Caco-2 (cell line): Measurements from ENCODE around the gene COL19A1. TPM values are rescaled to one million over a fixed set of nuclear protein-coding genes. Genes with fewer than 3 reads are reported as not detected.

ENCODE experiments used
- BruUV-seq: library from RNA; stranded (reverse); fragments of 400-500 nt; replicated peaks from 2 replicates; lab custom pipeline; 2021; lab: Mats Ljungman, UMichigan
- CTCF ChIA-PET: fragments of 300-600 bp; sonication (Branson Sonifier 250); formaldehyde crosslinking; loops from one replicate; lab custom pipeline; 2022; ENCODE audit warnings: antibody characterized with exemption; lab: Charles Lee
- POLR2A ChIA-PET: fragments of 300-600 bp; sonication (Branson Sonifier 250); formaldehyde crosslinking; loops from one replicate; lab custom pipeline; 2022; ENCODE audit warnings: antibody characterized with exemption; lab: Charles Lee
- DNase-seq, 2 experiments: peaks; one replicate each; pipeline versions ENCODE4 v3.0.0 to v3.0.0-alpha.2; 2020 to 2022
- H3K27me3 ChIP-seq: replicated peaks from 2 replicates; pipeline ENCODE4 v1.6.0; 2011; ENCODE audit warnings: low read length; ENCODE audit not compliant: control insufficient read depth, insufficient read depth
- H3K36me3 ChIP-seq: 2 replicates; pipeline ENCODE4 v1.5.1; 2011; ENCODE audit warnings: low read length; ENCODE audit not compliant: control insufficient read depth, insufficient read depth
- H3K4me1 ChIP-seq: fragments of 250-450 bp; sonication (Bioruptor Pico); 2 replicates; pipeline ENCODE4 v1.5.1; 2020; ENCODE audit warnings: mild to moderate bottlenecking
- H3K4me3 ChIP-seq: 2 replicates; pipeline ENCODE4 v1.5.1; 2011; ENCODE audit warnings: low read depth, mild to moderate bottlenecking, control low read depth, low read length
- H3K9me3 ChIP-seq: fragments of 250-450 bp; sonication (Bioruptor Pico); 2 replicates; pipeline ENCODE4 v1.5.1; 2020; ENCODE audit warnings: mild to moderate bottlenecking, moderate library complexity
- H3K27ac Mint-ChIP-seq: one replicate; pipeline ENCODE4 v1.8.0; 2022; ENCODE audit warnings: mixed read lengths; ENCODE audit not compliant: unreplicated experiment
- H3K27me3 Mint-ChIP-seq: one replicate; pipeline ENCODE4 v1.8.0; 2022; ENCODE audit warnings: mixed read lengths; ENCODE audit not compliant: insufficient read depth, unreplicated experiment
- H3K36me3 Mint-ChIP-seq: one replicate; pipeline ENCODE4 v1.8.0; 2022; ENCODE audit warnings: mild to moderate bottlenecking, mixed read lengths; ENCODE audit not compliant: insufficient read depth, unreplicated experiment
- H3K4me1 Mint-ChIP-seq: one replicate; pipeline ENCODE4 v1.8.0; 2022; ENCODE audit warnings: low read depth, mixed read lengths; ENCODE audit not compliant: unreplicated experiment
- H3K4me3 Mint-ChIP-seq: one replicate; pipeline ENCODE4 v1.8.0; 2022; ENCODE audit warnings: mild to moderate bottlenecking, moderate library complexity, mixed read lengths; ENCODE audit not compliant: unreplicated experiment
- H3K9me3 Mint-ChIP-seq: one replicate; pipeline ENCODE4 v1.8.0; 2022; ENCODE audit warnings: mixed read lengths; ENCODE audit not compliant: unreplicated experiment
- CTCF ChIP-seq, 2 experiments: fragments of 200-600 bp in 1 of 2; IDR thresholded peaks; 1 replicate in 1 of 2; 2 replicates in 1 of 2; pipeline versions ENCODE4 v1.5.1 to v1.8.0; 2011 to 2022; ENCODE audit warnings: antibody characterized with exemption in 1 of 2, control low read depth in 1 of 2, inconsistent platforms in 1 of 2, low read depth in 1 of 2, low read length in 1 of 2, mild to moderate bottlenecking in 1 of 2, moderate library complexity in 1 of 2; ENCODE audit not compliant: insufficient read depth in 1 of 2, severe bottlenecking in 1 of 2, unreplicated experiment in 1 of 2
- intact Hi-C: fragments of 100-400 bp; cut with micrococcal nuclease; formaldehyde crosslinking; loops from one replicate; pipeline ENCODE4 v1.10.0; 2022; ENCODE audit not compliant: unreplicated experiment
- total RNA-seq: library from RNA; stranded (reverse); gene quantifications from 2 replicates; pipeline ENCODE4 v1.2.3, GENCODE V29; 2022

Gene COL19A1
- total RNA-seq, 1 experiment from 2014 or later, result not detected

DNA sequence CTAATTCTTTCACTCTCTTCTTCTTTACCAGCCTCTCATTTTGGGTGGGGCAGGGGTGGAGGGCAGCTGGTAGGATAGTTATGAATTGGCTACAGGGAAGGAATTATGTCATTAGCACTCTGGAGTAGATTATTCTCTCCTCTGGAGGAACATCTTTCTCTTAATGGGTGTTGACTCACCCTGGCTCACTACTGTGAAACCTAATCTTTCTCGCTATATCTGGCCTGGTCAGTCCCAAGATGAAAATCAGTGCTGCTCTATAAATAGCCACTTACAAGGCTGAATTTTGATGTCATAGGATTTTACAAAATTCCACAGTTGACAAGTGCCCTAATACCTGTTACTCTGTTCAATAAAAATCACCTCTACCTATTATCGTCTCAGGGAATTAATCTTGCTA is 285.3 kb downstream of the COL19A1 start:
- H3K4me1 Mint-ChIP-seq, result no peaks in the 10 kb centered on the region
- H3K36me3 Mint-ChIP-seq, result no peaks in the 10 kb centered on the region
- Histone ChIP-seq H3K4me1 (no peaks in the 10 kb centered on the region), H3K9me3 (no peaks in the 10 kb centered on the region), H3K4me3 (no peak overlapping the region), H3K36me3 (no peaks in the 10 kb centered on the region), H3K27me3 (no peaks in the 10 kb centered on the region)
- no peak for TF ChIP-seq CTCF (IDR thresholded peaks at IDR 0.05; ENCODE audit: insufficient read depth in 1 of 2, low read depth in 1 of 2, low read length in 1 of 2, severe bottlenecking in 1 of 2, unreplicated experiment in 1 of 2)
- no TSS peak for BruUV-seq
- H3K27ac Mint-ChIP-seq, result no peak overlapping the region
- H3K4me3 Mint-ChIP-seq, result no peak overlapping the region
- intact Hi-C loops, result no loop called here
- H3K9me3 Mint-ChIP-seq, result no peaks in the 10 kb centered on the region
- no peak for DNase-seq
- ChIA-PET POLR2A (no interaction called here), CTCF (no interaction called here)
- H3K27me3 Mint-ChIP-seq, result peaks cover 8% of the 10 kb centered on the region

DNA sequence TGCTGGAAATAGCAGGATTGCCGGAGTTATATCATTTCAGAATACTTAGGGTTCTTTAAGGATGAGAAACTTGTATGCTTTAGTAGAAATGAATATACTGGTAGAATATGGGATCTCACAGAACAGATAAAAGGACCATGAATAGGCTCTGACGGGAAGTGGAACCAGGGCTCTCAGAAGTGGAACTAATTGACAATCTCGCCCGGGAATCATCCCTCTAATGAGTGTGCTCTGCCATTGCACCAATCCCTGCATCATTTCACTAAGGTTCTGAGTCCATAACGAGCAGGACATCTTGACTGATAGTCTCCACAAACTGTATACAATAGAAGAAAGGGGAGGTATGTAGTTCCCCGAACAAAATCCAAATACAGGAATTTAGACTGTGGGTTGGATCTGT is 286.4 kb downstream of the COL19A1 start:
- no TSS peak for BruUV-seq
- H3K27ac Mint-ChIP-seq, result no peak overlapping the region
- no peak for TF ChIP-seq CTCF (IDR thresholded peaks at IDR 0.05; ENCODE audit: insufficient read depth in 1 of 2, low read depth in 1 of 2, low read length in 1 of 2, severe bottlenecking in 1 of 2, unreplicated experiment in 1 of 2)
- peaks cover 6% of the 10 kb centered on the region for H3K27me3 Mint-ChIP-seq
- Histone ChIP-seq H3K4me1 (no peaks in the 10 kb centered on the region), H3K4me3 (no peak overlapping the region), H3K27me3 (no peaks in the 10 kb centered on the region), H3K36me3 (no peaks in the 10 kb centered on the region), H3K9me3 (no peaks in the 10 kb centered on the region)
- intact Hi-C loops, result no loop called here
- no peaks in the 10 kb centered on the region for H3K36me3 Mint-ChIP-seq
- no peaks in the 10 kb centered on the region for H3K9me3 Mint-ChIP-seq
- CTCF ChIA-PET, result no interaction called here
- POLR2A ChIA-PET, result no interaction called here
- DNase-seq, result no peak
- no peaks in the 10 kb centered on the region for H3K4me1 Mint-ChIP-seq
- H3K4me3 Mint-ChIP-seq, result no peak overlapping the region

DNA sequence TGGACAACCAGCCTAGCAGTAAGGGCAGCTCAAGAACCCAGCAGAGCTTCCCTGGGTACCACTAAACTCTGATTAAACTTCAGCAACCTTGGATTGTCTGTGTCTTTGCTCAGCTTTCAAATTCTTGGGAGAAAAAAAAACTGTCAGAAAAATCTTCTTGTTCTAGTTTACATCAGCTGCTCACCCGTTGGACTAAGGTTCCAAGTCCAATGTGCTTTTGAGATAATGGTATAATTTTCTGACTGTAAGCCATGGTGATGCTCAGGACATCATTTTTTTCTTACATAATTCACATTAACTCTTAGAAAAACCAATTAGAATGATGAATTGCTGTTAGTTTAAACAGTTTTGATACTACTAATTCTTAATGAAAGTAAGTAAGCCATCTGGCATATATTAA is 290.7 kb downstream of the COL19A1 start:
- intact Hi-C loops, result loop anchor here (1.0 kb wide), 1 partner anchor 24 kb away; no protein-coding TSS in a partner anchor
- no peak for TF ChIP-seq CTCF (IDR thresholded peaks at IDR 0.05; ENCODE audit: insufficient read depth in 1 of 2, low read depth in 1 of 2, low read length in 1 of 2, severe bottlenecking in 1 of 2, unreplicated experiment in 1 of 2)
- no TSS peak for BruUV-seq
- H3K27me3 ChIP-seq, result no peaks in the 10 kb centered on the region
- H3K4me3 ChIP-seq, result no peak overlapping the region
- no peak overlapping the region for H3K4me3 Mint-ChIP-seq
- no peaks in the 10 kb centered on the region for H3K9me3 ChIP-seq
- peaks cover 5% of the 10 kb centered on the region for H3K27me3 Mint-ChIP-seq
- H3K36me3 Mint-ChIP-seq, result no peaks in the 10 kb centered on the region
- ChIA-PET POLR2A (interaction anchor here (0.5 kb wide), 1 partner anchor 1495 kb away, joined by 3 read pairs; no protein-coding TSS in a partner anchor), CTCF (no interaction called here)
- H3K4me1 Mint-ChIP-seq, result no peaks in the 10 kb centered on the region
- H3K9me3 Mint-ChIP-seq, result no peaks in the 10 kb centered on the region
- no peak overlapping the region for H3K27ac Mint-ChIP-seq
- H3K36me3 ChIP-seq, result no peaks in the 10 kb centered on the region
- H3K4me1 ChIP-seq, result no peaks in the 10 kb centered on the region
- DNase-seq, result no peak
